ENCODE measurements around the gene CEP44.

GRCh38 chr4:174279433-174280155, 4.1 kb upstream of the CEP44 start:
- TF ChIP-seq CTCF (IDR thresholded peaks at IDR 0.05 in 4 of 5, conservative IDR thresholded peaks at IDR 0.05 in 1 of 5) (no peak), POLR2A (IDR thresholded peaks at IDR 0.05) (no peak)
